Esophagus (tissue), 2 donors: Measurements from ENCODE around the gene HSPH1. TPM values are rescaled to one million over a fixed set of nuclear protein-coding genes. Genes with fewer than 3 reads are reported as not detected.
"Not testable (repeated sequence)": the region's sequence is repeated elsewhere in the genome, so short reads cannot be mapped to it uniquely, and the experiment has no call there.

ENCODE experiments used
- H3K27ac ChIP-seq, 2 donors: one replicate each; pipeline ENCODE4 v1.5.1; 2013; ENCODE audit warnings: low read depth in 2 of 2, mild to moderate bottlenecking in 2 of 2, inconsistent platforms in 1 of 2, low read length in 1 of 2, moderate library complexity in 1 of 2
- H3K27me3 ChIP-seq, 2 donors: one replicate each; pipeline ENCODE4 v1.6.1; 2013; ENCODE audit warnings: low read length in 2 of 2, control low read depth in 1 of 2, mild to moderate bottlenecking in 1 of 2; ENCODE audit not compliant: insufficient read depth in 2 of 2, control insufficient read depth in 1 of 2
- H3K36me3 ChIP-seq, 2 donors: one replicate each; pipeline ENCODE4 v1.6.1; 2013; ENCODE audit warnings: low read length in 1 of 2; ENCODE audit not compliant: control insufficient read depth in 2 of 2, insufficient read depth in 2 of 2
- H3K4me1 ChIP-seq, 2 donors: one replicate each; pipeline ENCODE4 v1.6.1; 2013; ENCODE audit warnings: low read length in 1 of 2; ENCODE audit not compliant: control insufficient read depth in 2 of 2, insufficient read depth in 2 of 2
- H3K4me3 ChIP-seq, 2 donors: one replicate each; pipeline ENCODE4 v1.5.1; 2013; ENCODE audit warnings: low read length in 2 of 2, mild to moderate bottlenecking in 2 of 2, low read depth in 1 of 2, moderate library complexity in 1 of 2
- H3K9me3 ChIP-seq, 2 donors: one replicate each; pipeline ENCODE4 v1.6.1; 2013; ENCODE audit warnings: mild to moderate bottlenecking in 2 of 2, low read depth in 1 of 2, low read length in 1 of 2, moderate library complexity in 1 of 2; ENCODE audit not compliant: control insufficient read depth in 2 of 2, insufficient read depth in 1 of 2
- WGBS, 2 donors: extraction: QIAGEN DNeasy Blood & Tissue Kit; methylation state at CpG; one replicate each; pipeline ENCODE4 v1.1.7; 2013; 5-methylcytosine and 5-hydroxymethylcytosine counted together
- polyA plus RNA-seq, 2 donors: library from polyadenylated mRNA; stranded (reverse); fragments of 200-250 nt; gene quantifications; one replicate each; pipeline ENCODE4 v1.2.3, GENCODE V29; 2013
- donor health status: healthy with polysubstance abuse.
- donor health status: Bipolar disorder and iron deficiency.

The HSPH1 gene
- polyA plus RNA-seq, 2 donors, result 22.0 to 31.3 TPM

GRCh38 chr13:31107109-31107508 is 54.6 kb downstream of the HSPH1 start:
- H3K4me3 ChIP-seq, result no peak overlapping the region
- 95 to 100% methylated on average over 1 of the region's 1 CpG for WGBS, 2 donors
- no peaks in the 10 kb centered on the region for H3K9me3 ChIP-seq

GRCh38 chr13:31105856-31106255 is 55.8 kb downstream of the HSPH1 start:
- H3K27me3 ChIP-seq, result peaks cover 0 to 2% of the 10 kb centered on the region in 2 donors
- H3K36me3 ChIP-seq, result no peaks in the 10 kb centered on the region
- 91 to 94% methylated on average over 3 of the region's 3 CpGs for WGBS, 2 donors
- H3K4me3 ChIP-seq, result no peak overlapping the region
- H3K27ac ChIP-seq, result no peak overlapping the region
- peaks cover 0 to 1% of the 10 kb centered on the region in 2 donors for H3K4me1 ChIP-seq
- no peaks in the 10 kb centered on the region for H3K9me3 ChIP-seq

More at GRCh38 chr13:31107109-31107508, 54.6 kb downstream of the HSPH1 start:
- peaks cover 0 to 1% of the 10 kb centered on the region in 2 donors for H3K4me1 ChIP-seq
- no peaks in the 10 kb centered on the region for H3K36me3 ChIP-seq
- no peak overlapping the region for H3K27ac ChIP-seq
- no peaks in the 10 kb centered on the region for H3K27me3 ChIP-seq

GRCh38 chr13:31105020-31105795 is 56.5 kb downstream of the HSPH1 start:
- Histone ChIP-seq H3K27ac (no peak overlapping the region), H3K9me3 (no peaks in the 10 kb centered on the region), H3K36me3 (no peaks in the 10 kb centered on the region), H3K4me3 (no peak overlapping the region), H3K27me3 (peaks cover 0 to 4% of the 10 kb centered on the region in 2 donors), H3K4me1 (peaks cover 0 to under 1% of the 10 kb centered on the region in 2 donors)
- WGBS, 2 donors, result 84 to 87% methylated on average over 6 of the region's 6 CpGs

GRCh38 chr13:31102905-31103304 is 58.8 kb downstream of the HSPH1 start:
- H3K4me3 ChIP-seq, result no peak overlapping the region
- no peaks in the 10 kb centered on the region for H3K9me3 ChIP-seq
- WGBS, 2 donors, result 95 to 96% methylated on average over 3 of the region's 3 CpGs

GRCh38 chr13:31101472-31102170 is 60.1 kb downstream of the HSPH1 start:
- no peaks in the 10 kb centered on the region for H3K9me3 ChIP-seq
- H3K4me1 ChIP-seq, result peaks cover 0 to 1% of the 10 kb centered on the region in 2 donors
- H3K27me3 ChIP-seq, result peaks cover 0 to 4% of the 10 kb centered on the region in 2 donors
- 60 to 64% methylated on average over 7 of the region's 7 CpGs for WGBS, 2 donors
- no peaks in the 10 kb centered on the region for H3K36me3 ChIP-seq
- no peak overlapping the region for H3K4me3 ChIP-seq
- no peak overlapping the region for H3K27ac ChIP-seq

More at GRCh38 chr13:31102905-31103304, 58.8 kb downstream of the HSPH1 start:
- H3K27ac ChIP-seq, result no peak overlapping the region
- no peaks in the 10 kb centered on the region for H3K36me3 ChIP-seq
- H3K27me3 ChIP-seq, result peaks cover 0 to 4% of the 10 kb centered on the region in 2 donors
- no peaks in the 10 kb centered on the region for H3K4me1 ChIP-seq

GRCh38 chr13:31100721-31101120 is 61.0 kb downstream of the HSPH1 start:
- no peak overlapping the region for H3K27ac ChIP-seq
- peaks cover 0 to 4% of the 10 kb centered on the region in 2 donors for H3K27me3 ChIP-seq
- H3K36me3 ChIP-seq, result no peaks in the 10 kb centered on the region
- 68% methylated on average over 7 of the region's 7 CpGs for WGBS, 2 donors
- no peak overlapping the region for H3K4me3 ChIP-seq
- no peaks in the 10 kb centered on the region for H3K9me3 ChIP-seq
- peaks cover 0 to 3% of the 10 kb centered on the region in 2 donors for H3K4me1 ChIP-seq

GRCh38 chr13:31097911-31098434 is 63.7 kb downstream of the HSPH1 start:
- H3K27me3 ChIP-seq, H3K27ac ChIP-seq, H3K9me3 ChIP-seq, H3K4me1 ChIP-seq, H3K4me3 ChIP-seq, H3K36me3 ChIP-seq: not testable (repeated sequence)
- WGBS, 2 donors, result 53 to 56% methylated on average over 3 of the region's 3 CpGs

GRCh38 chr13:31096654-31097302 is 64.9 kb downstream of the HSPH1 start:
- WGBS, 2 donors, result 58 to 63% methylated on average over 10 of the region's 10 CpGs
- H3K27ac ChIP-seq, result no peak overlapping the region
- peaks cover 2 to 8% of the 10 kb centered on the region in 2 donors for H3K4me1 ChIP-seq
- H3K9me3 ChIP-seq, result no peaks in the 10 kb centered on the region
- H3K27me3 ChIP-seq, result peaks cover 0 to 4% of the 10 kb centered on the region in 2 donors
- H3K4me3 ChIP-seq, result no peak overlapping the region
- H3K36me3 ChIP-seq, result no peaks in the 10 kb centered on the region

- 60 to 65% methylated on average over 6 of the region's 6 CpGs for WGBS, 2 donors
- Histone ChIP-seq H3K27me3 (no peaks in the 10 kb centered on the region), H3K27ac (peak overlapping the region in 1 of 2 donors; percentile 4), H3K9me3 (no peaks in the 10 kb centered on the region), H3K4me1 (peaks cover 2 to 8% of the 10 kb centered on the region in 2 donors), H3K36me3 (no peaks in the 10 kb centered on the region), H3K4me3 (no peak overlapping the region)
Observed at GRCh38 chr13:31094331-31095015, 67.2 kb downstream of the HSPH1 start.
